ENCODE results near the gene PARD3.

The PARD3 gene

DNA sequence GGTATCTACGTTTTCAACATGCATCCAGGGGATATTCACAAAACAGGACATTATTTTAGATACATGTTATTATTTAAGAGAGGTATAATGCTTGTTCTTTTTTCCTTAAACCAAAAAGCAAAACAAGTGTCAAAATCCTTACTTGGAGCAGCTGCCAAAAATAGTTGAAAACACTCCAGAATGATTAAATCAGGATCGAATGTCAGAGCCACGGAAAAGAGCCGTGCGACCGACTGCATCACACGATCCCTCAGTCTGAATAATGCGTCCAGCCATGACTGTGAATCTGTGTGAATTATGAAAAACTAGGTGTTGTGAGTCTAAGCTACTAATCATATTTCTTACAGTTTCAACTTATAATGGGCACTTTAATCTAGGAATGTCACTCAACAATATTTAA lies 126.0 kb downstream of the PARD3 start:
- DNase-seq (ENCODE audit: low spot score) = no peak

- no peak for DNase-seq (ENCODE audit: low spot score)
Observed at GRCh38 chr10:34687434-34688210, 127.5 kb downstream of the PARD3 start.

- DNase-seq (ENCODE audit: low spot score) = no peak
Observed at GRCh38 chr10:34682580-34682979, 132.5 kb downstream of the PARD3 start.

- no peak for DNase-seq (ENCODE audit: low spot score)
Observed at GRCh38 chr10:34681933-34682332, 133.2 kb downstream of the PARD3 start.

DNA sequence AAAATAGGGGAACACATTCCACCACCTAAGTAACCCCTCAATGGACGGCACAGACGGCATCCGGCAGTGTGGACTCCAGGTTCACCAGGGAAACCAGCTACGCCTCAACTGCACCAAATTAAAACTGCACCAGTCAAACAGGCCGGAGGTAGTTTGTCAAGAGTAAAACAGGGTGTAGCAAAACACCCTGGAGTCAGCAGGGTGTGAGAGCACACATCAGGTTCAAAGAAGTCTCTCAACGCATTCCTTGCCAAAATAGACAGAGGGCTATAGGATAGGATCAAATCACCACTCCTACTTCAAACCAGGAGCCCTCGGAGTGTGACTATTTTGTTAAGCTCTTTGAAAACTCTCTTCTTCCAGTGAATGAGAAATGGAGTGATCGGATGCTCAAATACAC lies 135.9 kb downstream of the PARD3 start:
- DNase-seq (ENCODE audit: low spot score) = no peak

- DNase-seq (ENCODE audit: low spot score) = no peak
Observed at GRCh38 chr10:34677591-34677990, 137.5 kb downstream of the PARD3 start.

DNA sequence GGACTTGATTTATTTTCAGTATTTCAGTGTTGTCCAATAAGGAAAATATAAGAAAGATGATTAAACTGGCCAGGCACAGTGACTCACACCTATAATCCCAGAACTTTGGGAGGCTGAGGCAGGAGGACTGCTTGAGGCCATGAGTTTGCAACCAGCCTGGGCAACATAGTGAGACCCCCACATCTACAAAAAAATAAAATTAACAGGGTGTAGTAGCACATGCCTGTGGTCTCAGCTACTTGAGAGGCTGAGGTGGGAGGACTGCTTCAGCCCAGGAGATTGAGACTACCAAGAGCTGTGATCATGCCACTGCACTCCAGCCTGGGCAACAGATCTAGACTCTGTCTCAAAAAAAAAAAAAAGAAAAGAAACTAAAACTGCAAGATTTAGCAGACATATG lies 138.0 kb downstream of the PARD3 start:
- no peak for DNase-seq (ENCODE audit: low spot score)

- DNase-seq (ENCODE audit: low spot score) = no peak
Observed at GRCh38 chr10:34674176-34674575, 140.9 kb downstream of the PARD3 start.

GRCh38 chr10:34670081-34670480 lies 145.0 kb downstream of the PARD3 start:
- DNase-seq (ENCODE audit: low spot score) = no peak

GRCh38 chr10:34669079-34669478 lies 146.0 kb downstream of the PARD3 start:
- DNase-seq (ENCODE audit: low spot score) = no peak

- DNase-seq (ENCODE audit: low spot score) = no peak
Observed at GRCh38 chr10:34667177-34667576, 147.9 kb downstream of the PARD3 start.

DNA sequence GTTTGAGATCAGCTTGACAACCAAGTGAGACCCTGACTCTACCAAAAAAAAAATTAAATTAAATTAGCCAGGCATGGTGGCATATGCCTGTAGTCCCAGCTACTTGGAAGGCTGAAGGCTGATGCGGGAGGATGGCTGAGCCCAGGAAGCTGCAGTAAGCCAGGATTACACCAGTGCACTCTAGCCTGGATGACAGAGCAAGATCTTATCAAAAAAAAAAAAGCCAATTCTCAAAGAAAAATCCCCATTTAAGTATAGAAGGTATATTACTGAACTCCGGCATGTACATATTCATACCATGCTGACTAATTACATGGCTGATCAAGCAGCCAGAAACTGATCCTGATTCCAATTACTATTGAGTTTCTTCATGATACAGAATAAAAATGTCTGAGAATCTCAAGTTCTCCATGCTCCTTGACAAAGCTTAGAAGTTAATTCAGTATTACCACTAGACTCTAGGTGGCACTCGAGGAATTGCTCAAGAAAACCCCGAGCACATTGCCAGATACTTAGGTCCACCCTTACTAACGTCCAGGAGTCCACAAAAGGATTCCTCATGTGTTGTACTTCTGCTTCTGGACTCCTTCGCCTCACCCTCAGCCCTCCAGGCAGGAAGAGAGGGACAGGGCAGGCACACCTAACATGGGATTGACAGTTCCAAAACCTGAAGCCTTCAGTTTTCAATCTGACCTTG lies 148.9 kb downstream of the PARD3 start:
- DNase-seq (ENCODE audit: low spot score) = no peak

DNA sequence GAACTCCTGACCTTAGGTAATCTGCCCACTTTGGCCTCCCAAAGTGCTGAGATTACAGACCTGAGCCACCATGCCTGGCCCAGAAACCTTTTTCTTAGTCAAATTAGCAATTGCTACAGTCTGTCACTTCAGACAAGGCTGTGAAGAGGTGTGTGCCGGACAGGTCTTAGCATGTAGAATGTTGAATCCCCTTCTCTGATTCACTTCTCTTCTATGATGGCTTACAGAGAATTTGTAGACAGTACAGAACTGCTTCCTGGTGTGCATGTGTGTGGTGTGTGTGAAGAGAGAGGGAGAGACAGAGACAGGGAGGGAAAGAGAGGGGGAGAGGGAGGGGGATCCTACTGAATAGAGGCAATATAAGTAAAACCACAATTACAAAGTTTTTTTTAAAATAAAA lies 150.4 kb downstream of the PARD3 start:
- no peak for DNase-seq (ENCODE audit: low spot score)

DNA sequence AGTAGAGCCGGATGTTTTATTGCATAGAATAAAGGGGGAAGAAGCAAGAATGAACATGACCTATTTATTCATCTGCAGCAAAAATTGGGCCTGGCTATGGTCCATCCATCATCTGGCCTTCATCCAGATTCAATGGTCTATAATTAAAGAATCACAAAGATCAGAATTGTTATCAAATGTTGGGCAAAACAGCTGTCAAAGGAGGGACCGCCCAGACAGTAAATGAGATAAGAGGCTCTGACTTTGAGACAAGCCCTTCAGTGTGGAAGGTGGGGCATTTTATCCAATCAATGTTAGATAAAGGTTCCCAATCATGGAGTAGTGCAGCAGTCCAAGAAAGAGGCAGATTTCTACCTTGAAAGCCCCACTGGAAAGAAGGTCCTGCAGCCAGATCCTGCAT lies 153.5 kb downstream of the PARD3 start:
- no peak for DNase-seq (ENCODE audit: low spot score)

GRCh38 chr10:34658934-34659333 lies 156.2 kb downstream of the PARD3 start:
- no peak for DNase-seq (ENCODE audit: low spot score)

DNA sequence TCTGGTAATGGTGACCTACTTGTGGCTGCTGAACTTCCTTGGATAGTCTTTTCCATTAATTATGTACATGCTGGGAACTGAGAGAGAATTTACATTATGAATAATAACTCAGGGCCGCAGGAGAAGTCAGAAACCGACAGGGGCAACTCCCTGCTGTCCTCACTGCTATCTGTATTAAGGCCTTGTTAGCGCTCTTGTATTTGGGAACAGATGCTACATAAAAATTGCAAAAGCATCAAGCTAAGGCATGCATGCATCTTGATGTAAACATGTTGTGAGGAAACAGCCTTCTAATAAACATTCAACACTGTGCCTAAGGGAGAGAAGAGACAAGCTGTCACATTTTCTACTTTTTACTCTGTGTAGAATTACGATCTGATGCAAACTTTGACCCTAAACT lies 158.4 kb downstream of the PARD3 start:
- DNase-seq (ENCODE audit: low spot score) = no peak

DNA sequence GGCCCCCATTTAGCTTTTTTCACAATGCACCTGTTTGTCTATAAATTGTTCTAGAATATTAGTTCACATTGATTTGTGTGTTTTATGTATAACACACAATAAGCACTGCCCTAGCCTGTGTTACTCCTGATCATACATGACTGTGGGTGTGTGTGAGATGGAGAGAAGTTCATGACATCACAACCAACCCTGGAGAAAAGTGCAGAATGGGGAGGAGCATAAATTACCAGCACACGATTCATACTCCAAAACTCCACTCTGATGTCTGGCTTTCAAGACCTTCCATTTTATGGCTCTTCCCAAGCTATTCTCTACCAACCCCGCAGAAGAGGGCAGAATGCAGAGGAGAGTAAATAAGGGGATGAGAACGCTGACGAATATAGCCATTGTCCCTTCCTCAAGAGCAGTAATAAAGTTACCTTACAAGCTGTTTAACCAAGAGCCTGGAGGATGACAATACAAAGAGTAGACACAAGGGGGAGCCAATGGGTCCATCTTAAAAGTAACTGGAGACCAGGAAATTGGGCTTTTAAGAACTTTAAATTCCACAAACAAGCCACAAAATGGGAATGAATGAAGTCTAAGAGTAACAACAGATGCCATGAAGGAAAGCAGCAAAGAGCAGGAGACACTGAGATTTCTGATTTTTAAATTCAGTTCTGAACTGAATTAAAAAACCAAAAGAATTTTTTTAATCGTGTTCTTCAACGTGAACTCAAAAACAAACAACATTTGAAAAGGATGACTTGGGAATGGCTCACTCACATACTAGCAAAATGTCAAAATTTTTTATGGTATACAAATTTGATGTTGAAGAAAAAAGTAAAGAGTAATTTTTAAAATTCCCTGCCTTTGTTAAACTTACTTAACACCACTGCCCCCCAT lies 159.6 kb downstream of the PARD3 start:
- DNase-seq (ENCODE audit: low spot score) = no peak

DNA sequence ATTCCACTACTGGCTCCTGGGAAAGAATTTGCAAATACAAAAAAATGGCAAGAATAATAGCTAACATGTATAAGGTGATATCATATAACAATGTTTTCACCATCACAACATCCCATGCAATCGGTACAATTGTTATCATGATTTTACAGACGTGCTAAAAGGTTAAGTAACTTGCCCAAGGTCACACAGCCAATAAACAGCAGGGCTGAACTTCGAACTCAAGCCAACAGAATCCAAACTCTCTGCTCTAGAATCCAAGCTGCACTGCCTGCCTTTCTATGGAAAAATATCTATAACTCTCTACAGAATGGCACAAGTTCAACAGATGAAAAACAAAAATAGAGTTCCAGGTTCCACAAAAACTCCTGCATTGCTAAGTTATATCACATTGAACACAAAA lies 160.9 kb downstream of the PARD3 start:
- DNase-seq (ENCODE audit: low spot score) = no peak

- DNase-seq (ENCODE audit: low spot score) = no peak
Observed at GRCh38 chr10:34653530-34653929, 161.6 kb downstream of the PARD3 start.

- DNase-seq (ENCODE audit: low spot score) = no peak
Observed at GRCh38 chr10:34651416-34652195, 163.5 kb downstream of the PARD3 start.

DNA sequence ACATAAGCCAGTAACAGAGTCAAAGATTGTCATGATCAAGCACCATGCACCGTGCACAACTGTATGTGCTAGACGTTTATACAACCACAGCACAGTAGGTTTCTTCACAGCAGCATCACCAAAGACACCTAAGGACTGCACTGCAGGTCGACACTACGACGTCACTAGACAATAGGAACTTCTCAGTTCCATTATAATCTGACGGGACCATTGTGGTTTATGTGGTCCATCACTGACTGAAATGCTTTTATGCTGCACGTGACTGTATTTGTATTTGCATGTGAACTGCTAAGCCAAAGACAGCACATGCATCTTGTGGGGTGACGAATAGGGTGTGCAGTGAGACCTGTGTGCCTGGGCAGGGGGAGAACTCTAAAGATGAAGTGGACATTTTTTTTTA lies 164.9 kb downstream of the PARD3 start:
- DNase-seq (ENCODE audit: low spot score) = no peak

GRCh38 chr10:34649385-34649784 lies 165.7 kb downstream of the PARD3 start:
- no peak for DNase-seq (ENCODE audit: low spot score)
